Measurements from ENCODE around the gene KCNMB2.

KCNMB2 gene

DNA sequence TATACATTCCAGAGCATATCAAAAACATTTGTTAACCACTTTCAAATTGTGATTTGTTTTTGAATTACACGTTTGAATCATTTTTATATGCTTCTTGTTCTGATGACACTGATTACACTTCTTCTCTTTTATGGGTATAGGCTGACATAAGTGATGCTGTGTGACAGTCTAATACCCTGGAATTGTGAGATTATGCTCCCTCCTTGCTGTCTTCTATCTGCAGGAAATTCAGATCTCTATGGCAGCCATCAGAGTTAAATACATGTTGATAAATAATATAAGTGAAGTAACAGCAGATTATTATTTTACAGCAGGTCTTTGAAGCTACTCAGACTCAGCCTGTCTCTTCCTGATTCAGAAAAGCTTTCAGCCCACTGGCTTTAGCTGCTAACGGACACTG lies 286.5 kb downstream of the KCNMB2 start:
- no peak for DNase-seq (ENCODE audit: low read depth)
- TF ChIP-seq, protein P1, sequence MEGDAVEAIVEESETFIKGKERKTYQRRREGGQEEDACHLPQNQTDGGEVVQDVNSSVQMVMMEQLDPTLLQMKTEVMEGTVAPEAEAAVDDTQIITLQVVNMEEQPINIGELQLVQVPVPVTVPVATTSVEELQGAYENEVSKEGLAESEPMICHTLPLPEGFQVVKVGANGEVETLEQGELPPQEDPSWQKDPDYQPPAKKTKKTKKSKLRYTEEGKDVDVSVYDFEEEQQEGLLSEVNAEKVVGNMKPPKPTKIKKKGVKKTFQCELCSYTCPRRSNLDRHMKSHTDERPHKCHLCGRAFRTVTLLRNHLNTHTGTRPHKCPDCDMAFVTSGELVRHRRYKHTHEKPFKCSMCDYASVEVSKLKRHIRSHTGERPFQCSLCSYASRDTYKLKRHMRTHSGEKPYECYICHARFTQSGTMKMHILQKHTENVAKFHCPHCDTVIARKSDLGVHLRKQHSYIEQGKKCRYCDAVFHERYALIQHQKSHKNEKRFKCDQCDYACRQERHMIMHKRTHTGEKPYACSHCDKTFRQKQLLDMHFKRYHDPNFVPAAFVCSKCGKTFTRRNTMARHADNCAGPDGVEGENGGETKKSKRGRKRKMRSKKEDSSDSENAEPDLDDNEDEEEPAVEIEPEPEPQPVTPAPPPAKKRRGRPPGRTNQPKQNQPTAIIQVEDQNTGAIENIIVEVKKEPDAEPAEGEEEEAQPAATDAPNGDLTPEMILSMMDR (IDR thresholded peaks at IDR 0.05; ENCODE audit: insufficient read depth, low read depth, low read length, missing control alignments) = no peak
- no peak overlapping the region for H3K4me3 ChIP-seq (ENCODE audit: low read depth, low read length)

DNA sequence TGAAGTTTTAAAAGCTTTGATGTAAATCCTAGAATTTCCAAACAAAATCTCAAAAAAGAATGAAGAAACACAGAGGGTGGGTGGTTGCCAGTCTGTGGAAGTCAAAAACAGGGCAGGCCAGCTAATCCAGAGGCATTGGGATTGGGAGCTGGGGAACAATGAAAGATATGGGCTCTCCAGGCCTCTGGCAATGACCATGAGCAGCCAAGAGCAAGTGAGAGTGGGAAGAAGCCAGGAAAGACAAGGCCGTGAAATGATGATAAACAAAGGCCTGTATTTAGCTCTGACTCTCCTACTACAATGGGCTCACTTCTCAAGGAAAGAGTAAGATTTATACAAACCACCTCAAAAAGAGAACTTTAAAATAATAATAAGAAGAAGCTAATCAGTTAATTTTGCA lies 286.9 kb downstream of the KCNMB2 start:
- DNase-seq (ENCODE audit: low read depth) = no peak
- no peak overlapping the region for H3K4me3 ChIP-seq (ENCODE audit: low read depth, low read length)
- TF ChIP-seq, protein P1 (IDR thresholded peaks at IDR 0.05; ENCODE audit: insufficient read depth, low read depth, low read length, missing control alignments) = no peak

DNA sequence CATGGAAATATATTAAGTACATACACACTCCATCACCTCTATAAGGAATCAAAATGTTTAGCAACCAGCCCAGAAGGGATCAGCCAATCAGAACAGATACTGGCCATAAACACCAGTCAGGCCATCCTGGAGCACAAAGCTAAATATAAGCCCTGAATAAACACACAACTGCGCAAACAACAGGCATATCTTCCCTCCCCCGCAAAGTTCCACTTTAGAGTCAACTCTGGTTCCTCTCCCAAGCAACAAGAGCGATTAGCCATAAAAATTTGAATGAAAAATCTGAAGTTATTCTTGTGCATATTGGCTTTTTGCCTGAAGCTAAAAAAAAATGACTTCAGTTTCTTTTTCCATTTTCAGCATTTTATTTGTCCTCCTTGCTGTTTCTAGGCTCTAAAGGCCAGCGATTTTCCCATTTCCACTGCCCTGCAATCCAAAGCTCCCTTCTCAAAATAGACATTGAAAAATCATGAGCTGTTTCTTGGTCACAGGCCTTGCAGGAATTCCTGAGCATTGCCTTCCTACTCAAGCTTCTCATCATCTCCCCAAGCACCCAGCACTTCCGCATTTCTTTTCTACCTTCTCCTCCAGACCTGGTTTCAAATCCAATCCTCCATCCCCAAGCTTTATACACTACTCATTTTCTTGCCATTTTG lies 287.5 kb downstream of the KCNMB2 start:
- H3K4me3 ChIP-seq (ENCODE audit: low read depth, low read length) = no peak overlapping the region
- TF ChIP-seq, protein P1 (IDR thresholded peaks at IDR 0.05; ENCODE audit: insufficient read depth, low read depth, low read length, missing control alignments) = no peak
- no peak for DNase-seq (ENCODE audit: low read depth)

DNA sequence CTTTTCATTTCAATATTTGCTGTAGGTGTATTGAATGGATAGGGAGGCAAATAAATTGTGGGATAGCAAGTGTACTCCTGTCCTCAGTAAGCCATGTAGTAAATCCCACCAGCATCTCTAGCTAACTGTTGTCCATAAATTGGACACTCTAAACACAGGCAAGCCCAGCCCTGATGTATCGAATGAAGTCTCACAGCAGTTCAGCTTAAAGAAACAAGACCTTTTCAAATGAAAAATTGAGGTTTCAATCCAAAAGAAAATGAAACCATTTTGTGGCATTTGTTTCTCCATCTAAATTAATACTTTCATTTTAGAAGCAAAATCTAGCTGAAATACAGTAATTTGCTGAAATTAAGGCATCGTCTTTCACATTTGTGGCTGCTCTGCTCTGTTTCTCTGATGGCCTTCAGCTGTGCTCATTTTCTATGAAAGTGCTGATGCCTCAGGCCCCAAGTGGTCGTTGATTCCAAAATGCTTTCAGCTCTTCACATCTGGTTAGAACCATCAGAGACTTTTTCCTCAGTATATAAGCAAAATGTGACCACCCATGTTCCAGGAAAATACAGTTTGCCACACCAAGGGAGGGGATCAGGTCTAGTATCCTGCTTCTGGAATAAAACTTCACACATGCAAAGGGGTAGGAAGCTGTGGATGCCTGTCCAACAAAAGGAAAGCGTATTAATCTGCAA lies 290.3 kb downstream of the KCNMB2 start:
- no peak overlapping the region for H3K4me3 ChIP-seq (ENCODE audit: low read depth, low read length)
- peak; percentile 60 for DNase-seq (ENCODE audit: low read depth)
- TF ChIP-seq, protein P1 (IDR thresholded peaks at IDR 0.05; ENCODE audit: insufficient read depth, low read depth, low read length, missing control alignments) = no peak

DNA sequence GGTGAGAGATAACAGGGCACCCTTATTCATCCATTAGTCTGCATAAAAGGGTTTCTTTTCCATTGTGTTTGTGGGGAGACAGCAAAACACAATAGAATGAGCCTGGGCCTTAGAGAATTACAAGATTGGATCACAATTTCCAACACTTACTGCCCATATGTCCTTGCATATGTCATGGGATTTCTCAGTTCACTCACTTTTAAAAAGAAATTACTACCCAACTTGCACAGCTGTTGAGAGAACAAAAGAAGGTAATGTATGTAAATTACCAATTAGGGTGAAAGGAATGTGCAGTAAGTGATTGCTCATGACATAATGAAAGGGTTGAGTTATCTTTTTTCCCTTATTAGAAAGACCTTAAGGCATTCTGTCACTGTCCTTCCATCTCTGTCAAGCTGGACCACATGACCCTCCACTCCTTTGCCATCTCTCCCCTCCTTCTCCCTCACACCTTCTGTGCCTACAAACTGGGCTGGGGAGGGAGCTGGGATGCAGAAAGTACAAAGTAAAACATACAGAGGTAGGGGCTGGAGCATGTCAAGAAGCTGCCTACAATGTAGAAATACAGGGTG lies 291.1 kb downstream of the KCNMB2 start:
- H3K4me3 ChIP-seq (ENCODE audit: low read depth, low read length) = no peak overlapping the region
- DNase-seq (ENCODE audit: low read depth) = no peak
- TF ChIP-seq, protein P1 (IDR thresholded peaks at IDR 0.05; ENCODE audit: insufficient read depth, low read depth, low read length, missing control alignments) = no peak

DNA sequence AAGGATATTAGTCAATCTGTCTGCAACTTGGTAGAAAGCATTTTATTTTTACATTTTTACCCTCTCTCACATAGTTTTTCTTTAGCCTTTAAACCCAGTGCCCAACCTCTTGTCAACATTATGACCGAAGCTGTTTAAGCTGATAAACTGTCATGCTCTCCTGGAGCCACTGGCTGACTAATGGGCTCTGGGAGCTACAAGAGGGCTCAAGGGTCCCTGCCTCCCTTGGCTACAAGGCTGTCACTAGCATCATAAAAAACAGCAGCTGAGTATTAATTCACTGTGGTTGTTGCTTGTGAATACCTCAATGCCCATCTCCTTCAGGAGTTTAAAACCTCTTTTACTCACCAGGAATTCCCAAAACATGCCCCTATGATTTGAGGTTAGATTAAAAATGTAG lies 297.5 kb downstream of the KCNMB2 start:
- TF ChIP-seq, protein P1 (IDR thresholded peaks at IDR 0.05; ENCODE audit: insufficient read depth, low read depth, low read length, missing control alignments) = no peak
- H3K4me3 ChIP-seq (ENCODE audit: low read depth, low read length) = no peak overlapping the region
- DNase-seq (ENCODE audit: low read depth) = no peak
